Neural cell (in vitro differentiated cells): Measurements from ENCODE around the gene PLA2G12A. TPM values are rescaled to one million over a fixed set of nuclear protein-coding genes. Genes with fewer than 3 reads are reported as not detected.

Experiments used
- H2AFZ ChIP-seq: fragments of 200-600, 300-800 bp; sonication (generic), shearing (Covaris generic); 2 replicates; pipeline ENCODE4 v1.6.0; 2014; ENCODE audit warnings: low read depth, mild to moderate bottlenecking, antibody characterized with exemption, low read length, moderate library complexity
- H3F3A ChIP-seq: fragments of 200-600 bp; shearing (Covaris generic); 2 replicates; pipeline ENCODE4 v1.6.1; 2016; ENCODE audit warnings: mild to moderate bottlenecking, moderate library complexity, mixed read lengths, antibody characterized with exemption, low read length; ENCODE audit not compliant: insufficient read depth, poor library complexity, severe bottlenecking
- H3K27ac ChIP-seq: fragments of 200-600, 300-800 bp; sonication (generic), shearing (Covaris generic); 2 replicates; pipeline ENCODE4 v1.5.1; 2014; ENCODE audit warnings: mild to moderate bottlenecking, low read length, moderate library complexity
- H3K27me3 ChIP-seq: fragments of 300-800, 200-600 bp; sonication (generic), shearing (Covaris generic); 2 replicates; pipeline ENCODE4 v1.6.0; 2014; ENCODE audit warnings: mild to moderate bottlenecking, low read depth, low read length, moderate library complexity; ENCODE audit not compliant: insufficient read depth
- H3K36me3 ChIP-seq: fragments of 300-800, 200-600 bp; sonication (generic), shearing (Covaris generic); 2 replicates; pipeline ENCODE4 v1.5.1; 2014; ENCODE audit warnings: mild to moderate bottlenecking, antibody characterized with exemption, low read length, moderate library complexity; ENCODE audit not compliant: insufficient read depth
- H3K4me2 ChIP-seq: fragments of 300-800, 200-600 bp; sonication (generic), shearing (Covaris generic); 2 replicates; pipeline ENCODE4 v1.6.0; 2014; ENCODE audit warnings: mild to moderate bottlenecking, low read length
- H3K4me3 ChIP-seq: fragments of 300-800, 200-600 bp; sonication (generic), shearing (Covaris generic); 2 replicates; pipeline ENCODE4 v1.5.1; 2014; ENCODE audit warnings: mild to moderate bottlenecking, low read length, moderate library complexity
- H3K79me2 ChIP-seq: fragments of 200-600 bp; shearing (Covaris generic); replicated peaks from 2 replicates; pipeline ENCODE4 v1.6.0; 2014; ENCODE audit warnings: mild to moderate bottlenecking, low read length, moderate library complexity; ENCODE audit not compliant: insufficient read depth
- H3K9ac ChIP-seq: fragments of 300-800, 200-600 bp; sonication (generic), shearing (Covaris generic); 2 replicates; pipeline ENCODE4 v1.6.1; 2016; ENCODE audit warnings: mild to moderate bottlenecking, low read length, mixed read lengths
- H3K9me2 ChIP-seq: fragments of 200-600 bp; shearing (Covaris generic); 2 replicates; pipeline ENCODE4 v1.6.1; 2016; ENCODE audit warnings: mild to moderate bottlenecking, low read length, mixed read lengths; ENCODE audit not compliant: insufficient read depth
- H3K9me3 ChIP-seq: fragments of 200-600, 300-800 bp; sonication (generic), shearing (Covaris generic); 2 replicates; pipeline ENCODE4 v1.6.1; 2016; ENCODE audit warnings: mild to moderate bottlenecking, mixed run types, low read length, moderate library complexity, mixed read lengths
- H4K20me1 ChIP-seq: fragments of 200-600 bp; shearing (Covaris generic); 2 replicates; pipeline ENCODE4 v1.6.1; 2016; ENCODE audit warnings: mild to moderate bottlenecking, mixed run types; ENCODE audit not compliant: insufficient read depth
- CTCF ChIP-seq: fragments of 450-650 bp; IDR thresholded peaks from 2 replicates; pipeline ENCODE4 v1.5.1; 2014; ENCODE audit warnings: antibody characterized with exemption, mild to moderate bottlenecking, moderate library complexity; ENCODE audit not compliant: poor library complexity, severe bottlenecking
- EP300 ChIP-seq: fragments of 450-650 bp; conservative IDR thresholded peaks from 2 replicates; pipeline ENCODE4 v1.6.1; 2014; ENCODE audit warnings: antibody characterized with exemption, mild to moderate bottlenecking, moderate library complexity; ENCODE audit not compliant: poor library complexity, severe bottlenecking
- EZH2 ChIP-seq: fragments of 200-600, 300-800 bp; shearing (Covaris generic), sonication (generic); IDR thresholded peaks from 2 replicates; pipeline ENCODE4 v1.6.1; 2014; ENCODE audit warnings: antibody characterized with exemption, low read length, borderline replicate concordance, mild to moderate bottlenecking; ENCODE audit not compliant: insufficient read depth, poor library complexity, severe bottlenecking
- MXI1 ChIP-seq: fragments of 450-650 bp; conservative IDR thresholded peaks from 2 replicates; pipeline ENCODE4 v1.6.1; 2014; ENCODE audit warnings: antibody characterized with exemption, mild to moderate bottlenecking; ENCODE audit not compliant: poor library complexity, severe bottlenecking
- POLR2AphosphoS5 ChIP-seq: IDR thresholded peaks from 2 replicates; pipeline ENCODE4 v1.6.1; 2012
- RAD21 ChIP-seq: fragments of 450-650 bp; conservative IDR thresholded peaks from 2 replicates; pipeline ENCODE4 v1.6.1; 2014; ENCODE audit warnings: antibody characterized with exemption, mild to moderate bottlenecking, moderate library complexity
- REST ChIP-seq: IDR thresholded peaks from 2 replicates; pipeline ENCODE4 v1.6.1; 2012; ENCODE audit warnings: borderline replicate concordance
- TAF1 ChIP-seq: IDR thresholded peaks from 2 replicates; pipeline ENCODE4 v1.6.1; 2012; ENCODE audit warnings: low read depth
- polyA plus RNA-seq: library from polyadenylated mRNA; depleted of rRNA; stranded (reverse); fragments of >200 nt; gene quantifications from 2 replicates; pipeline ENCODE4 v1.2.3, GENCODE V29; 2014

PLA2G12A gene
- polyA plus RNA-seq, 1 donor from 2014 or later: 31.2 TPM

GRCh38 chr4:109698656-109699055 is 31.2 kb downstream of the PLA2G12A start:
- H4K20me1 ChIP-seq: no peaks in the 10 kb centered on the region
- H3K79me2 ChIP-seq: no peaks in the 10 kb centered on the region
- H3K36me3 ChIP-seq: no peaks in the 10 kb centered on the region
- no peak overlapping the region for H2AFZ ChIP-seq
- no peak overlapping the region for H3K4me2 ChIP-seq
- TF ChIP-seq REST: no peak
- TF ChIP-seq RAD21: no peak
- TF ChIP-seq EP300: no peak
- no peak for TF ChIP-seq CTCF
- TF ChIP-seq TAF1: no peak
- TF ChIP-seq MXI1: no peak
- H3K4me3 ChIP-seq: no peak overlapping the region
- no peak overlapping the region for H3K27ac ChIP-seq
- H3K9me2 ChIP-seq: no peaks in the 10 kb centered on the region
- no peaks in the 10 kb centered on the region for H3K9me3 ChIP-seq
- no peaks in the 10 kb centered on the region for H3K27me3 ChIP-seq
- no peak overlapping the region for H3K9ac ChIP-seq
- no peaks in the 10 kb centered on the region for H3F3A ChIP-seq

GRCh38 chr4:109691411-109691920 is 38.4 kb downstream of the PLA2G12A start:
- Histone ChIP-seq H3K9ac (no peak overlapping the region), H3K9me2 (no peaks in the 10 kb centered on the region), H3K4me2 (no peak overlapping the region), H4K20me1 (no peaks in the 10 kb centered on the region), H3K9me3 (no peaks in the 10 kb centered on the region), H3K4me3 (no peak overlapping the region), H3K27ac (no peak overlapping the region), H3F3A (no peaks in the 10 kb centered on the region), H2AFZ (no peak overlapping the region), H3K79me2 (no peaks in the 10 kb centered on the region), H3K36me3 (no peaks in the 10 kb centered on the region), H3K27me3 (no peaks in the 10 kb centered on the region)
- TF ChIP-seq POLR2AphosphoS5: no peak

GRCh38 chr4:109690690-109691410 is 39.0 kb downstream of the PLA2G12A start:
- Histone ChIP-seq H3K27me3 (no peaks in the 10 kb centered on the region), H3K79me2 (no peaks in the 10 kb centered on the region), H3K9ac (no peak overlapping the region), H3K4me3 (no peak overlapping the region), H3K9me2 (no peaks in the 10 kb centered on the region), H3K4me2 (no peak overlapping the region), H2AFZ (no peak overlapping the region), H3K9me3 (no peaks in the 10 kb centered on the region), H3K36me3 (no peaks in the 10 kb centered on the region), H3F3A (no peaks in the 10 kb centered on the region), H4K20me1 (no peaks in the 10 kb centered on the region), H3K27ac (no peak overlapping the region)
- TF ChIP-seq EP300 (no peak), CTCF (no peak), EZH2 (no peak)
